HUES64 (cell line): ENCODE data around the gene PCLO.
A peak's percentile ranks its signal among the peaks of the same experiment; 100 is the strongest.

ENCODE experiments used
- H3K27ac ChIP-seq: 2 replicates; pipeline ENCODE4 v1.7.0; 2013; ENCODE audit warnings: low read depth, low read length, inconsistent platforms
- H3K27me3 ChIP-seq: 2 replicates; pipeline ENCODE4 v1.6.1; 2013; ENCODE audit warnings: mild to moderate bottlenecking, low read length; ENCODE audit not compliant: insufficient read depth
- H3K36me3 ChIP-seq: 2 replicates; pipeline ENCODE4 v1.6.1; 2013; ENCODE audit warnings: mild to moderate bottlenecking, low read length; ENCODE audit not compliant: insufficient read depth
- H3K4me1 ChIP-seq: 2 replicates; pipeline ENCODE4 v1.6.1; 2013; ENCODE audit warnings: mild to moderate bottlenecking, low read length, moderate library complexity; ENCODE audit not compliant: insufficient read depth
- H3K4me3 ChIP-seq: 2 replicates; pipeline ENCODE4 v1.5.1; 2013; ENCODE audit warnings: mild to moderate bottlenecking, low read length, moderate library complexity
- H3K9ac ChIP-seq: 2 replicates; pipeline ENCODE4 v1.6.1; 2013; ENCODE audit warnings: mild to moderate bottlenecking, low read depth, low read length
- H3K9me3 ChIP-seq: 2 replicates; pipeline ENCODE4 v1.6.1; 2013; ENCODE audit warnings: low read depth, low read length; ENCODE audit not compliant: insufficient read depth
- WGBS: fragments of 150-250, 120-280 bp; methylation state at CpG from one replicate; pipeline ENCODE4 v1.1.7; 2013; ENCODE audit warnings: missing lambda C conversion rate; 5-methylcytosine and 5-hydroxymethylcytosine counted together

Gene PCLO

GRCh38 chr7:83141927-83142326 is 20.8 kb downstream of the PCLO start:
- Histone ChIP-seq H3K9me3 (no peaks in the 10 kb centered on the region), H3K27ac (no peak overlapping the region), H3K27me3 (no peaks in the 10 kb centered on the region), H3K9ac (no peak overlapping the region), H3K36me3 (no peaks in the 10 kb centered on the region), H3K4me3 (no peak overlapping the region), H3K4me1 (peaks cover 27% of the 10 kb centered on the region; the same call in 1 of the 2 replicates)
- 94% methylated on average over 3 of the region's 3 CpGs for WGBS

- Histone ChIP-seq H3K27me3 (no peaks in the 10 kb centered on the region), H3K27ac (no peak overlapping the region), H3K36me3 (peaks cover 5% of the 10 kb centered on the region; the same call in 1 of the 2 replicates), H3K9ac (no peak overlapping the region), H3K9me3 (no peaks in the 10 kb centered on the region), H3K4me3 (no peak overlapping the region), H3K4me1 (no peaks in the 10 kb centered on the region)
- 85% methylated on average over 5 of the region's 5 CpGs for WGBS
Observed at GRCh38 chr7:83130623-83131545, 31.8 kb downstream of the PCLO start.

GRCh38 chr7:83130191-83130590 is 32.5 kb downstream of the PCLO start:
- Histone ChIP-seq H3K27ac (no peak overlapping the region), H3K4me1 (no peaks in the 10 kb centered on the region), H3K9me3 (no peaks in the 10 kb centered on the region), H3K9ac (no peak overlapping the region), H3K36me3 (peaks cover 3% of the 10 kb centered on the region; the same call in 1 of the 2 replicates), H3K27me3 (no peaks in the 10 kb centered on the region), H3K4me3 (no peak overlapping the region)
- WGBS: 95% methylated on average over 5 of the region's 5 CpGs

- Histone ChIP-seq H3K27me3 (no peaks in the 10 kb centered on the region), H3K9ac (no peak overlapping the region), H3K9me3 (peaks cover 23% of the 10 kb centered on the region), H3K4me3 (no peak overlapping the region), H3K27ac (no peak overlapping the region), H3K36me3 (no peaks in the 10 kb centered on the region), H3K4me1 (peaks cover 20% of the 10 kb centered on the region)
- 88% methylated on average over 2 of the region's 2 CpGs for WGBS
Observed at GRCh38 chr7:83119494-83119893, 43.2 kb downstream of the PCLO start.

GRCh38 chr7:83119026-83119382 is 43.7 kb downstream of the PCLO start:
- Histone ChIP-seq H3K4me1 (peaks cover 20% of the 10 kb centered on the region), H3K27ac (no peak overlapping the region), H3K36me3 (no peaks in the 10 kb centered on the region), H3K27me3 (no peaks in the 10 kb centered on the region), H3K9ac (no peak overlapping the region), H3K4me3 (no peak overlapping the region), H3K9me3 (peaks cover 20% of the 10 kb centered on the region)
- WGBS: 22% methylated on average over 1 of the region's 1 CpG

GRCh38 chr7:83118347-83119025 is 44.2 kb downstream of the PCLO start:
- WGBS: no CpG with 5 or more reads among the region's 3 CpGs
- H3K9ac ChIP-seq: no peak overlapping the region
- H3K9me3 ChIP-seq: peaks cover 20% of the 10 kb centered on the region
- no peaks in the 10 kb centered on the region for H3K27me3 ChIP-seq
- peaks cover 20% of the 10 kb centered on the region for H3K4me1 ChIP-seq
- no peaks in the 10 kb centered on the region for H3K36me3 ChIP-seq
- no peak overlapping the region for H3K4me3 ChIP-seq
- no peak overlapping the region for H3K27ac ChIP-seq

GRCh38 chr7:83117466-83117865 is 45.2 kb downstream of the PCLO start:
- WGBS: 99% methylated on average over 2 of the region's 2 CpGs
- Histone ChIP-seq H3K36me3 (no peaks in the 10 kb centered on the region), H3K9me3 (peaks cover 13% of the 10 kb centered on the region), H3K4me1 (peaks cover 20% of the 10 kb centered on the region), H3K9ac (peak overlapping the region; percentile 14; the same call in 1 of the 2 replicates), H3K27ac (no peak overlapping the region), H3K4me3 (no peak overlapping the region), H3K27me3 (no peaks in the 10 kb centered on the region)

- WGBS: 65% methylated on average over 2 of the region's 2 CpGs
- Histone ChIP-seq H3K36me3 (no peaks in the 10 kb centered on the region), H3K9me3 (no peaks in the 10 kb centered on the region), H3K4me1 (peaks cover 3% of the 10 kb centered on the region; the same call in 1 of the 2 replicates), H3K9ac (no peak overlapping the region), H3K27ac (no peak overlapping the region), H3K27me3 (no peaks in the 10 kb centered on the region), H3K4me3 (no peak overlapping the region)
Observed at GRCh38 chr7:83111391-83111790, 51.3 kb downstream of the PCLO start.

GRCh38 chr7:83109352-83109751 is 53.3 kb downstream of the PCLO start:
- Histone ChIP-seq H3K9ac (no peak overlapping the region), H3K9me3 (no peaks in the 10 kb centered on the region), H3K4me3 (no peak overlapping the region), H3K4me1 (peaks cover 3% of the 10 kb centered on the region; the same call in 1 of the 2 replicates), H3K27me3 (no peaks in the 10 kb centered on the region), H3K27ac (no peak overlapping the region), H3K36me3 (no peaks in the 10 kb centered on the region)
- 88% methylated on average over 2 of the region's 2 CpGs for WGBS

GRCh38 chr7:83105948-83106347 is 56.7 kb downstream of the PCLO start:
- no peaks in the 10 kb centered on the region for H3K4me1 ChIP-seq
- no peak overlapping the region for H3K27ac ChIP-seq
- no peaks in the 10 kb centered on the region for H3K27me3 ChIP-seq
- H3K36me3 ChIP-seq: no peaks in the 10 kb centered on the region
- H3K9ac ChIP-seq: no peak overlapping the region
- no peaks in the 10 kb centered on the region for H3K9me3 ChIP-seq
- H3K4me3 ChIP-seq: no peak overlapping the region
- 92% methylated on average over 2 of the region's 2 CpGs for WGBS

- no peak overlapping the region for H3K4me3 ChIP-seq
- no peaks in the 10 kb centered on the region for H3K4me1 ChIP-seq
- H3K27me3 ChIP-seq: no peaks in the 10 kb centered on the region
- no peaks in the 10 kb centered on the region for H3K36me3 ChIP-seq
- H3K9ac ChIP-seq: no peak overlapping the region
- no peak overlapping the region for H3K27ac ChIP-seq
- no peaks in the 10 kb centered on the region for H3K9me3 ChIP-seq
- 80% methylated on average over 1 of the region's 1 CpG for WGBS
Observed at GRCh38 chr7:83105063-83105462, 57.6 kb downstream of the PCLO start.
